GM18909 (cell line): ENCODE results near the gene EIF4A3.

Source experiments
- ATAC-seq: cut with Tn5 transposase; IDR thresholded peaks from one replicate; pipeline ENCODE4 v1.9.1; 2021; ENCODE audit warnings: mild to moderate bottlenecking; ENCODE audit not compliant: unreplicated experiment, poor library complexity

The EIF4A3 gene

GRCh38 chr17:80147035-80147822 lies at the start of gene EIF4A3:
Gene EIF4A3, minus strand, starts transcription at chr17:80147128. Its CDS starts 167 bp downstream, at chr17:80146961.
- ATAC-seq: peak; percentile 85

DNA sequence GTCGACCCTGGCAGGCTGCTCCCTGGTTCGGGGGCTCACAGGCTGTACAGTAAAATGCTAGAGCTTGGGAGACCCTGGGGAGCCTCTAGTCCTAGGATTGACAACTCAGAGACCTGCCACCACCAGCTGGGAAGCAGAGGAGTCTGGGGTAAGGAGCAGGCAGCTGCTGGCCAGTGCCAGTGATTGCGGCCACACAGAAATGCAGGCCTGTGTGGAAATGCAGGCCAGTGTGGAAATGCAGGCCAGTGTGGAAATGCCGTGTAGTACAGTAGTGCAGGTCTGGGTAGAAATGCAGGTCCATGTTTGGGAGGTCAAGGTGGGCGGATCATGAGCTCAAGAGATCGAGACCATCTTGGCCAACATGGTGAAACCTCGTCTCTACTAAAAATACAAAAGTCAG lies 49.7 kb upstream of the EIF4A3 start:
- ATAC-seq: no peak

GRCh38 chr17:80195671-80196529 lies 49.0 kb upstream of the EIF4A3 start:
- no peak for ATAC-seq

DNA sequence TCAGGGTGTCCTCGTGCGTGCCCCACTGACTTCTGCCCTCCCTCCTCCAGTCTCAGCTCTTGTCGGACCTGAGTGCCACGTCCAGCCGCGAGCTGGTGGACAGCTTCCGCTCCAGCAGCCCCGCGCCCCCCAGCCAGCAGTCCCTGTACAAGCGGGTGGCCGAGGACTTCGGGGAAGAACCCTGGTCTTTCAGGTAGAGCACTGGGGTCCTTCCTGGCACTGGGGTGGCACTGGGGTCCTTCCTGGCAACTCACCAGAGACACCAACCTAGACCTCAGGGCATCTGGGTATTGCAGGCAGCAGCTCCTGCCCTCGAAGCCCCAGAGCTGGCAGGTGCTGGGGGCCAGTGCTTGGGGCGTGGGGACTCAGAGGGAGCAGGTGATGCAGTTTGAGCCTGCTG lies 48.2 kb upstream of the EIF4A3 start:
- ATAC-seq: no peak

GRCh38 chr17:80191865-80192661 lies 45.1 kb upstream of the EIF4A3 start:
- ATAC-seq: no peak

- no peak for ATAC-seq
Measured at GRCh38 chr17:80191192-80191591, 44.3 kb upstream of the EIF4A3 start.

- ATAC-seq: no peak
Measured at GRCh38 chr17:80190716-80191115, 43.8 kb upstream of the EIF4A3 start.

- ATAC-seq: no peak
Measured at GRCh38 chr17:80189611-80190010, 42.7 kb upstream of the EIF4A3 start.

GRCh38 chr17:80187515-80187941 lies 40.6 kb upstream of the EIF4A3 start:
- no peak for ATAC-seq

GRCh38 chr17:80187090-80187489 lies 40.2 kb upstream of the EIF4A3 start:
- ATAC-seq: no peak

DNA sequence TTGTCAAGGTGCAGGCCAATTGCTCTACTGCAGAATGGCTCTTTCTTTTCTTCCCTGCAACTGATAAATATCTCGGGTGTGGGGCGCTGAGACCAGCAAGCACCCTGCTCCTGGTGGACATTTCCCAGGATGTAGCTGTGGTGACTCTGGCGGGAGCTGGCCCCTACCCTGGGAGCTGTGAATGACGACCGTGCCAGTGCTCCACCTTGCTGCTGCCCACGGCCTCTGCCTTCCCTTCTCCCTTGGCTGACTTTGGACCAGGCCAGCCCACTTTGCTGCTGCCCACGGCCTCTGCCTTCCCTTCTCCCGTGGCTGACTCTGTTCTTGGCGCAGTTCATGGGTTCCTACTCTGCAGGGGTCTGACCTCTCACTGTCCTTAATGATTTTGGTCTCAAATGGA lies 39.0 kb upstream of the EIF4A3 start:
- ATAC-seq: no peak

DNA sequence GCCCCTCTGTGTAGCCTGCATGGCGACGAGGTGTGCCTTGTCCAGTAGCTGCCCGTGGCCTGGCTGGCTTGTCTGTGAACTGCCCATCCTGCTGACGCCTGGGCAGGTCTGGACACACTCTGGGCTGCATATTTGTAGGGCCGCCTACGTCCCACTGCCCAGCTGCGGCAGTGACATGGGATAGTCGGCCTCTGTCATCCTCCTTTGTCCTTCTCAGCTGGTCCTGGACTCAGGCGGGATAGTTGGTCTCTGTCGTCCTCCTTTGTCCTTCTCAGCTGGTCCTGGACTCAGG lies 37.4 kb upstream of the EIF4A3 start:
- ATAC-seq: no peak

- no peak for ATAC-seq
Measured at GRCh38 chr17:80183581-80184422, 36.9 kb upstream of the EIF4A3 start.

DNA sequence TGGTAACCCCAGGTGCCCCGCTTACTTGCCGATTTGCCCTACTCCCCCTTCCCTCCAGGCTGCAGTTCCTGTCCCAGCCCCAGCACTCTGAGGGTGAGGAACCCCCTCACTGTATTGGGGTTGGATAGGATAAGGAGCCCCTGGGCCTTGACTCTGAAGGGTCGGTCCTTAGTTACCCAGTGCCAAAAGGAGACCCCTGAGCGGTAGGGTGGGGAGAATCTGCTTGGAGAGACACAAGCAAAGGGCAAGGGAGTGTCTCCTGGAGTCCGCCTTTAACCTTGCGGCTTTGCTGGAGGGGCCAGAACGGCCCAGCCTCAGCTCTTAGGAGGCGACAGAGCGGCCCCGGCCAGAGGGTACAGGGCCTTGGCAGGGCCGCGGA lies 35.9 kb upstream of the EIF4A3 start:
- no peak for ATAC-seq

- ATAC-seq: no peak
Measured at GRCh38 chr17:80182118-80182844, 35.4 kb upstream of the EIF4A3 start.

GRCh38 chr17:80181431-80181830 lies 34.5 kb upstream of the EIF4A3 start:
- ATAC-seq: no peak

DNA sequence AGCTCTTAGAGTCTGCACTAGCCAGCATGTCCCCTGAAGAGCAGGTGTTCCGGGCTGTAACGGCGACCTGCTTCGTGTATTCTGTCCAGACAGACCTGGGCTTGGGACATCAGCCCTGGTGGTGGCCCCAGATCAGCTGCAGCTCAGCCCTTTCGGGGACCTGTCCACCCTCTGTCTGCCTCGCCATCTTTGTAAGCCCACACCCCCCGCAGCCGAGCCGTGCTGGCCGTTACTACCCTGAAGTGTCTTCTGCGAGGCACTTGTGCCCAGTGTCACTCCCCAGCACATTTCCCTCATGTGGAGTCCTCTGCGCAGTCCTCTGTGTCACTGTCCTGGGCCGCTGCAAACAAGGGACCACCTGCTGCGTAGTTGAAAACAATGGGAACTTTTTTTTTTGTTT lies 33.3 kb upstream of the EIF4A3 start:
- ATAC-seq: no peak

- ATAC-seq: no peak
Measured at GRCh38 chr17:80177986-80178595, 31.2 kb upstream of the EIF4A3 start.

GRCh38 chr17:80176757-80177156 lies 29.8 kb upstream of the EIF4A3 start:
- no peak for ATAC-seq
